HPDE6-E6E7 (cell line): Measurements from ENCODE around the gene SEMA4A.
"Not testable (repeated sequence)": the region's sequence is repeated elsewhere in the genome, so short reads cannot be mapped to it uniquely, and the experiment has no call there.

Experiments
- DNase-seq: peaks from one replicate; pipeline ENCODE4 v3.0.0; 2011; ENCODE audit warnings: missing footprints; ENCODE audit errors: extremely low spot score

The SEMA4A gene

GRCh38 chr1:156153362-156153761 lies at the start of gene SEMA4A:
Gene SEMA4A (plus strand): TSS chr1:156153585. CDS start chr1:156154579, 994 bp downstream.
- peak; percentile 96 for DNase-seq

GRCh38 chr1:156104065-156104810 lies 49.1 kb upstream of the SEMA4A start:
- DNase-seq: peak; percentile 92

GRCh38 chr1:156104861-156105832 lies 48.2 kb upstream of the SEMA4A start:
- DNase-seq: no peak

GRCh38 chr1:156106624-156107488 lies 46.5 kb upstream of the SEMA4A start:
- DNase-seq: no peak

GRCh38 chr1:156108057-156108456 lies 45.3 kb upstream of the SEMA4A start:
- no peak for DNase-seq

- no peak for DNase-seq
Observed at GRCh38 chr1:156108664-156109241, 44.6 kb upstream of the SEMA4A start.

GRCh38 chr1:156110252-156110651 lies 43.1 kb upstream of the SEMA4A start:
- DNase-seq: no peak

- no peak for DNase-seq
Observed at GRCh38 chr1:156111355-156111962, 41.9 kb upstream of the SEMA4A start.

- DNase-seq: no peak
Observed at GRCh38 chr1:156112276-156113137, 40.9 kb upstream of the SEMA4A start.

GRCh38 chr1:156113282-156113950 lies 40.0 kb upstream of the SEMA4A start:
- no peak for DNase-seq

- DNase-seq: peak; percentile 98
Observed at GRCh38 chr1:156114101-156114918, 39.1 kb upstream of the SEMA4A start, which contains the start of gene LMNA. Gene LMNA (plus strand): TSS chr1:156114711. CDS start chr1:156114919, 208 bp downstream.

GRCh38 chr1:156114919-156115513 lies 38.4 kb upstream of the SEMA4A start:
- DNase-seq: no peak

- DNase-seq: no peak
Observed at GRCh38 chr1:156115514-156116374, 37.6 kb upstream of the SEMA4A start.

GRCh38 chr1:156116731-156117130 lies 36.7 kb upstream of the SEMA4A start:
- DNase-seq: not testable (repeated sequence)

- no peak for DNase-seq
Observed at GRCh38 chr1:156117414-156118176, 35.8 kb upstream of the SEMA4A start.
